Measurements from ENCODE around the gene PFDN1.

Gene PFDN1

DNA sequence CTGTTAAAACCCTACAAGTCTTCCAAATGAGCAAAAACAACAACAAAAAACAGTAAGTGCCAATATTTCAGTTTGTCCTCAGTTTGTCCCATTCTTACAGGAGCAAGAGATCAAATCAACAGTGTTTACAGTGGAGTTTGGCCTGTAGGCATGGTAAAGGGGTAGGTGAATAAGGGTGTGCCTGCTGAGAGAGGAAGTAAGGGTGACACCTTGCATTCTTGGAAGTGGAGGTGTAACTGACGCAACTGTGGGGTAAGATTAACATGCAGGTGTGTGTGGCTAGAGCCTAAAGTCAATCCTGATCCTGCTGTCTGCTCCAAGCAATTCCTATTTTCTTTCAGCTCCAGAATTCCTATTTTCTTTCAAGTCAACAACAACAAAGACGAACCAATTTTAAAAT lies 43.4 kb downstream of the PFDN1 start:
- peak; percentile 94 for DNase-seq (ENCODE audit: low spot score)

DNA sequence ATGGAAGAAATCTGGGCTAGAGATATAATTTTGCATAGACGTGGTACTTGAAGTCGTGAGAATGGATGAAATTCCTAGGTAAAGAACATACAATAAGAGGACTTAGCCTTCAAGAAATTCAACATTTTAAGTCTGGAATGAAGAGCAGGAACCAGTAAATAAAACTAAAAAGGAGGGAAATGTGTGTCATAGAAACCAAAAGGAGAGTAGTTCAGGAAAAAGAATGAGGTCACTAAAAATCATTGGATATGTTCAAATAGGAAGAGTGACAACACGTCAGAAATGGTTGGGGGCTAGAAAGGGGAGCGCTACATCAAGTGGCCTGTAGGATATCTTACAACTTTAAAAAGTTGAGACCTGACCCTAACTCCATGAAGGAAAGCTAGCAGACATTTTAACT lies 44.0 kb downstream of the PFDN1 start:
- no peak for DNase-seq (ENCODE audit: low spot score)

DNA sequence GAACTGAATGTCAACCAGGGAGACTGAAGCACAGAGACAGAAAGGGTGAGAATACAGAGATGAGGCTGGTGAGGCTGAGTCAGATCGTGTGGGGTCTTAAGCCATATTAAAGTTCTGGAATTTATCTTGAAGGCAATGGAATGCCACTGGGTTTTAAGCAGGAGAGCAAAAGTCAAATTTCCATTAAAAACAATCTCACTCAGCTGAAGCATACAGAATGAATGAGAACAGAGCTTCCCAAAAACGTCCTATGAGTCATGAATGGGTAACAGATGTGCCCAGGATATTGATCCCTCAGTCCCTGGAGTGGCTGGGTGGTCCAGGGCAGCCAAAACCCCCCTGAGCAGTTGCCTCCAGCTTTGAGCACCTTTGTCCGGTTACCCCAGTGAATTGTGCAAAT lies 44.9 kb downstream of the PFDN1 start:
- no peak for DNase-seq (ENCODE audit: low spot score)

DNA sequence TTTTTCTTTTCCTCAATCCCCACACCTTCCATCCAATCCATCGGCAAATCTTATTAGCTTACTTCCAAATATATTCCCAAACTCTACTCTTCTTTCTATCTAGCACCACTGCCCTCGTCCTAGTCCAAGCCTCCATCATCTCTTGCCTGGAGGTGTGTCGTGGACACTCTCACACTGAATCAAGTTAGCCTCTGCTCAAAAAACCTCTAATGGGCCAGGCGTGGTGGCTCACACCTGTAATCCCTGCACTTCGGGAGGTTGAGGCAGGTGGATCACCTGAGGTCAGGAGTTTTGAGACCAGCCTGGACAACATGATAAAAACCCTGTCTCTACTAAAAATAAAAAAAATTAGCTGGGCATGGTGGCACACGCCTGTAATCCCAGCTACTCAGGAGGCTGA lies 46.2 kb downstream of the PFDN1 start:
- no peak for DNase-seq (ENCODE audit: low spot score)

DNA sequence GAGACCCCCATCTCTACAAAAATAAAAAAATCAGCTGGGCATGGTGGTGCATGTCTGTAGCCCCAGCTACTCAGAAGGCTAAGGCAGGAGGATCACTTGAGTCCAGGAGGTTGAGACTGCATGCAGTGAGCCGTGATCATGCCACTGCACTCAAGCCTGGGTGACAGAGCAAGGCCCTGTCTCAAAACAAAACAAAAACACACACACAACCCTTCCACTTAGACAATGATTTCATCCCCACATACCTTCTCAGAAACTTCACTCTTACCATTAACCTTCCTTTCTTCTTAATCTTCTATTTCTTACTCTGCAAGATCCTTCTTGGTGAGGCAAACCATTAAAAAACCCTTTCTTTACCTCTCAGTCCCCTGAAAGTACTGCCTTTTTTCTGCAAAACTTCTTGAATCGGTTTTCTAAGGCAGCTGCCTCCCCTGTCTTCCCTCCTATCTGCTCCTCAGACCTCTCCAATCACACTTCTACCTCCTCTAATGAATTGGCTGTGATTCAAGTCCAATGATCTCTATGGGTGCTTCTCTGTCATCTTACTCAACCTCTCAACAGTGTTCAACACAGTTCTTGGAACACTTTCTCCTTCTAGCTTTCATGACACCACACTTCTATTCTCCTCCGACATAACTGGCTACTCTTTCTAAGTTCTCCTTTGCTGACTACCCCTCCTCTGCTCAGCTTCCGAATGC lies 47.3 kb downstream of the PFDN1 start:
- no peak for DNase-seq (ENCODE audit: low spot score)

DNA sequence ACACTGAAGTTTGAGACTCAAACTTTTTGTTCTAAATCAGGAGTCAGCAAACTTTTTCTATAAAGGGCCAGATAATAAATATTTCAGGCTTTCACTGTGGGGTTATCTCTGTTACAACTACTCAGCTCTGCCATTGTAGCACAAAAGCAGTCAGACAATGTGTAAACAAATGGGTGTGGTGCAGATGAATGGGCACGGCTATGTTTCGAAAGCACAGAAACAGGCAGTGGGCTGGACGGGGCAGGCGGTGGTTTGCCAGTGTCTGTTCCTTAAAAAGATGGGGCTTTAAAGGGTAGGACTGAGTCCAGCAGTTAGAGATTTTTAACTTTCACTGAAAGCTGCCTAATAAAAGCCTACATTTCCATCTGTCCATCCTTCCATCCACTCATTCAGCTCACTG lies 48.9 kb downstream of the PFDN1 start:
- peak; percentile 69 for DNase-seq (ENCODE audit: low spot score)

DNA sequence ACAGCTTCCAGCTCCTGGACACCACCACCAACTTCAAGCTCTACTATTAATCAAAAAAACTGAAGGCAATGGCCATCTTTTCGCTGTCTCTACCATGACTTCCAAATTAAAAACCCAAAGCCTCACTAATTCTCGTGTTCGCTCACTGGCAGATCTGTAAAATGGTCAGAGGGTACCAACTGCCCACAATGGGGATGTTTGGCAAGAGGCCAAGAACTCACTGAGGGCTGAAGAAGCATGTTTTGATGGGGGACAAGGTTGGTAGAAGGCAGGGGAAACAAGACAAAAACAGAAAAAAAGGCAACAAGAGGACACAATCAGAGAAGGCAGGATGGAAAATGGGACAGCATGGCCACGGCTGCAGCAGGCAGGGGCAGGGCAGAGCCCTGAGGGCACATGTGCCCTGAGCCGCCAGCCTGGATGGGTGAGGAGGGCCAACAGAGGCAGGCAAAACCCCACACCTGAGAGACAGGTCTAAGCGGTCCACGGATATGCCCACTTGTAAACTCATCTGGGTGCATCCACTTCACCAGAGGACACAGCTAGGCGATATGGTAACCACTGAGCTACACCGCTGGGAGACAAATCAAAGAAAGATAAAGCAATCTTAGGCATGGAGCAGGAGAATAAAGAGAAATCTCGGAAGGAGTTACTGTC lies 50.3 kb downstream of the PFDN1 start:
- DNase-seq (ENCODE audit: low spot score), result no peak

DNA sequence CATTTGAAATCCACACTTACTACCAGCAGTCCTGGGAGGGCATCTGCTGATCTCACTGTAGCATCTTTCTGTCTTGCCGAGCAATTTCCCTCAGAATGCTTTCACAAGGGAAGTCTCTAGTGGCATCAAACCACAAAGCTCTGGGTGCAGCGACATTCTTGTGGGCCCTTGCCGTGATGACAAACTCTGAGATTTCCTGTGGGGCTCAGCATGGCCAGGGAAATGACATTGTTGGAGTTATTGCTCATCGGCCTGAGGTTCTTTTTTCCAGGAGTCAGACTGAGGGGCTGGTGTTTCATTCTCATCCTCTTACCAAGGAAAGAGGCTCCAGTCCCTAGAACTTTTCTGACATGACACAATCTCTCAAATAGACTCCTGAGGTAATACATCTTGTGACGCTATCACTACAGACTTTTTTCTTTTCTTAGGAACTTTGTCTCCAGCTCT lies 51.4 kb downstream of the PFDN1 start:
- DNase-seq (ENCODE audit: low spot score), result peak; percentile 72

DNA sequence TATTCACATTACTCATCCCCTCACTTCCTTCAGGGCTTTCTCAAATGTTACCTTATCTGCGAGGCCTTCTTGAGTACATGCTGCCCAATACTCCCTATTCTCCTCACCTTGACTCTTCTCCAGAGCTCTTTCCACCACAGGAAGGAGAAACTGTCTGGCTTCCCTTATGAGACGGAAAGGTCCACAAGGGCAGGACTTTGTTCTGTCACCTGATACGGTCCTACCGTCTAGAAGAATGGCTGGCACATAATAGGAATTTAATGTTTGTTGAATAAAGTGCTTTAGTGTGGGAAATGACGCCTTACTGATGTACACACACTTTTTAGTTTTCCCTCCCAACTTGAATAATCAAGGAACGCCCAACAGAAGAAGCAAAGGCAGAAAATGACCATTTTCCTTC lies 52.5 kb downstream of the PFDN1 start:
- DNase-seq (ENCODE audit: low spot score), result no peak

DNA sequence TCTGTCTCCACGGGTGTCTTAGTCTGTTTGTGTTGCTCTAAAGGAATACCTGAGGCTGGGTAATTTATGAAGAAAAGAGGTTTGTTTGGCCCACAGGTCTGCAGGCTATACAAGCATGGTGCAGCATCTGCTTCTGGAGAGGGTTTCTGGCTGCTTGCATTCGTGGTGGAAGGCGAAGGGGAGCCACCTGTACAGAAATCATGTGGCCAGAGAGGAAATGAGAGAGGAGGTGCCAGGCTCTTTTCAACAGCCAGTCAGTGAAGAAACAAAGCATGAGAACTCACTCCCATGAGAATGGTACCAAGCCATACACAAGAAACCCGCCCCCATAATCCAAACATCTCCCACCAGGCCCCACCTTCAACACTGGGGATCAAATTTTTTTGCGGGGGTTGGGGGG lies 53.4 kb downstream of the PFDN1 start:
- DNase-seq (ENCODE audit: low spot score), result no peak

DNA sequence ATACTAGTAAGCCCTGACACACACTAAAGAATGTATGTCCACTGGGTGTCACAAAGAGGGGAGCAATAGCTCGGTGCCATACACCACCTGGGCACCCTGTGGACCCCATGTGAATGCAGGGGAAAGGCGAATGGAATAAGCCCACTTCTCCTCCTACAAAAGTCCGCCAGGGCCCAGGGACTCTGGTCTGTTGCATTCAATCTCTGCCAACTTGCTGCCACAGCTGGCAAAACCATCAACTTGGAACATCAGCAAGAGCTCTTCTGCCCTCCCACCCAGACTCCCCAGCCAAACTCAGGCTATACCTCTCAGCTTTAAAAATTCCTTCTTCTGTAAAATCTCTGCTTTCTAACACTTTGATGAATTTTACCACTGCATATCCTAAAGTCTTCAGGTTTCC lies 54.5 kb downstream of the PFDN1 start:
- no peak for DNase-seq (ENCODE audit: low spot score)

DNA sequence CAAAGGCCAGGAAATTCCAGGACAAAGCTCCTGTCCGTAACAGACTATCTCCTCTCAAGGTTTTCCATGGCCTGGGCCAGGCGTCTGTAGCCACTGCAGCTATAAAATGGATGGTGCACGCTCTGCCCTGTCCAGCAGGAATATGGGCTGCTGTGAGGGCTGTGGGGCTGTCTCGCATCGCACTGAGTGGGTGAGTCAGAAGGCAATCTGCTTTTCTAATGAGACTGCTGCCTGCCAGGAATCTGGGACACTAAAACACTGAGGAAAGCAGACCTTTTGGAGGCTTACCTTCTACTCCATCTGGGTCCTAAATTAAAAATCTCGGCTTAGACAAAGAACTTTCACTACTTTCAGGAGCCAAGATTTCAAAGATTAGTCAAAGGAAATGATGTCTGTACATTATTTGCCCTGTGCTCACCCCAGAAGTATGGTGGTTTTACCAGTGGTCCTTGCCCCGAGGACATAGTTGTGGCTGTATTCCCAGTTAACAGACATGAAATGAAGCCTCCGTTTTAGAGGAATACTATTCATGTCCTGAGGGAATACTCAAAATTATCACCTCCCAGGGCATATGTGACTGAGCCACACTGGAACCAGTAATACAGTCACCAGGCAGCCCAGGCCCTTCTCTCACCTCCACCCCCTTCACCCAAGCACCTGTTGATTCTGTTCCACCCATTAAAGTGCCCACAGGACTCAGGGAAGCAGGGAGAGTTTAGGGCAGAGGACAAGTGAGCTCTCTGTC lies 56.4 kb downstream of the PFDN1 start:
- DNase-seq (ENCODE audit: low spot score), result no peak

DNA sequence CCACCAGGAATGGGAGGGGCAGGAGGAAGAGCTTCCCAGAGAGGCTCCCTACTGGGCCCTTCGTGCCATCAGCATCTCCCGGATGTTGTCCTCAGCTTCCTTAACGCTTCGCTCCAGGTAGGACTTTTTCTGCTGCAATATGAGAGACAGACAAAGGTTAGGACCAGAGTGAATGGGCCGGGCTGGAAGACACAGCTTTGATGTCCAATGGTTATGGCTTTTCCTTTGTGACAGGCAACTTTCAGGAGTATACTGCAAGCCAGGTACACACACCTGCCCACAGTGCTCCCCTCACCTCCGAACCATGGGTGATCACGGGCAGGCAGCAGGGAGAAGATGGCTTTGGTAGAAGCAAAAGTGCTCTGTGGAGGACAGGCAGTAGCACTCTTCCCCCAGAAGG lies 57.0 kb downstream of the PFDN1 start:
- no peak for DNase-seq (ENCODE audit: low spot score)

DNA sequence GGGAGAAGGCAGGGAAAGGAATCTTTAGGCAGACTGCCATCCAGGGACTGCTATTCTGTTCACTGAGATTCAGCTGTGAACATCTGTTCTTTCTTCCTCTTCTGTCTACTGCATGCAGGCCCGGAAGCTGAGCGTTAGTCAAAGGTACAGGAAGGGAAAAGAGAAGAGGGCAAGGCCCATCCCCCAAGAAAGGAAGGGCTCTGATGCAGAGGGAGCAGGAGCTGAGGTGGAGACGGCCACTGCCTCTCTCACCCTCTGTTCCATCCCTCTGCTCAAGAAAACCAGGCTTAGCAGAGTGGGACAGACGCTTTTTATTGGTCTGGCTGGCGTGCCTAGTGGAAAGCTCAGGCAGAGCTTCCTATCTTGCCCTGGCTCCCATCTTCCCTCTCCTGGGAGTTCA lies 57.6 kb downstream of the PFDN1 start:
- no peak for DNase-seq (ENCODE audit: low spot score)

DNA sequence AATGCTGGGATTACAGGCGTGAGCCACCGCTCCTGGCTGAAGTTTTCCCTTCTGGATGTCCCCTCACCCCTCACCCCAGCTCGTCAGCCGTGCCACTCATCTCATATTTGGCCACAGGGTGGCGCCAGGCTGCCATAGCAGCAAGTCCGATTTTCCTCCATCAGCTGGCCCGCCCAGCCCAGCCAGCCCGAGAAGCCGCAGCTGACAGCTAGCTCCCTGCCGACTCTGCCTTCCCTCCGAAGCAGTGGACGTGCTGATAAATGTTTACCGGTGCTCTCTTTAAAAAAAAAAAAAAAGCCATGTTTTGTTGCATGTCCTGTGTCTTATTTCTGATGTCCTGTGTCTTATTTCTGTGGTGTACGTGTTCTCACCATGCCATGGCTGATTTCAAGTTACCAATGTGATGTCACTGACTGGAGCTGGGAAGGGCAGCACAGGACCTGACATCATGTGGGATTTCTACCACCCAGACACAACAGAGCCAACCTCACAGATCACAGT lies 58.3 kb downstream of the PFDN1 start:
- DNase-seq (ENCODE audit: low spot score), result peak; percentile 56

DNA sequence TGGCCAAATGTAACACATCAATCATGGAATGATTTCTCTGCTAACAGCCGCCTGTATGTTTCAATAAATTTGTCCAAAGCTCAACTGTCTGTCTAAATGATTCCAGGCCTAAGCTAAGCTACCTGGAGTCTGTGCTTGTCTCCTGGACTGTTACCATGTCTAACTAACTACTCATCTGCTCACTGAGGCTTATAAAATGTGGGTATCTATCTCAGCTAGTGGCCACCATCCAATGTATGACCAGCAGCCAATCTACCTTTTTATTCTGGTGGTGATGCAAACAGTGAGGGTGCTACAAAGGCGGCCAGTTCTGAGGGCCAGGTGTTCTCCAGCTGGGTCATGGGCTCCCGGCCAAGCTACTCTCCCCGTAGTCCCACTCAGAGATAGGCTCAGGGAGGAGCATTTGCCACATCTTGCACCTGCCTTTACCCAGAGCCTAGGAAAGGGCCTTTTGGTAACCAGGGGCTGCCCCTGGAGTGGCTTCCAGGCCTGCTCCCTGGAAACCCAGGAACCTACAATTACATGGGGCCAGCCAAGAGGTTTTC lies 59.1 kb downstream of the PFDN1 start:
- no peak for DNase-seq (ENCODE audit: low spot score)

DNA sequence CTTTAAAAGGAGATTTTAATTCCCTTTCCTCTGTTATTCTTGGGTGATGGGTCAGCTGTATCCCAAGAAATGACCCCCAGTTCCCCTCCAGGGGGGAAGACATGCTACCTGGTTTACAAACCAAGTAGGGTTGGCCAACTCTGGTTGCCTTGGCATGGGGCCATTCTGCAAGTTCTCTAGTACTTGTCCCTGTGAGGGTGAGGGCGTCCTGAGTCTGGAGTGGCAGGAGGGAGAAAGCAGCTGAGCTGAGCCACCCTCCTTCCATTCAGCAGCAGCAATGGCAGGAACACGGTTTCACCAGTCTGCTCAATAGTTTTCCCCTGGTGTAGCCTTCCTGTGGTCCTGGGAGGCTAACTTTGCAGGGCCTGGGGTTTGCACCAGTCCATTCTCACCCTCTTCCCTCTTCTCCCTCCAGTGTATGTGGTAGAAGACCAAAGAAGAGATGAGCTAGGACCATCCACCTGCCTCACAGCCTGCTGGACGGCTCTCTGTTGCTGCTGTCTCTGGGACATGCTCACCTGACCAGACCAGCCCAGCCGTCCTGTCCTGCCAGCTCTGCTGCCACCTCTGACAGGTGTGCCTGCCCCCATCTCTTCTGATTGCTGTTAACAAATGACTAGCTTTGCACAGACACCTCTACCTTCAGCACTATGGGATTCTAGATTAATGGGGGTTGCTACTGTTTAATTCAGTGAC lies 59.9 kb downstream of the PFDN1 start:
- no peak for DNase-seq (ENCODE audit: low spot score)

DNA sequence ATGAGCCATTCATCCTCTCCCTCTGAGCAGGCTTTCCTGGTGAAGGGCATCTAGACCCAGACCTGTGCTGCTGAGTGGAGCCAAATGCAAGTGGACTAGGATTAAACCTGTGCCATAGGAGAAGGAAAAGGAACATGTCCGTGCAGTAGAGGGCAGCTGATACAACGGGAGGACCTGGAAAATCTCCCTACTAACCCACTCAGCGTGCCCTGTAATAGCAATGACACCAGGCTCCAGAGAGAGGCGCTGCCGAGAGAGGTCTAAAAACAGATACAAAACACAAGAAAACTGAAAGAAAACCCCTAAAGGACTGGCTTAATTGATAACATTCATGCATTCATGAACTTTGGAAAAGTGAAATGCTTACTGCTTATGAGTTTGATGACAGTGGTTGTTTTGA lies 60.8 kb downstream of the PFDN1 start:
- no peak for DNase-seq (ENCODE audit: low spot score)

DNA sequence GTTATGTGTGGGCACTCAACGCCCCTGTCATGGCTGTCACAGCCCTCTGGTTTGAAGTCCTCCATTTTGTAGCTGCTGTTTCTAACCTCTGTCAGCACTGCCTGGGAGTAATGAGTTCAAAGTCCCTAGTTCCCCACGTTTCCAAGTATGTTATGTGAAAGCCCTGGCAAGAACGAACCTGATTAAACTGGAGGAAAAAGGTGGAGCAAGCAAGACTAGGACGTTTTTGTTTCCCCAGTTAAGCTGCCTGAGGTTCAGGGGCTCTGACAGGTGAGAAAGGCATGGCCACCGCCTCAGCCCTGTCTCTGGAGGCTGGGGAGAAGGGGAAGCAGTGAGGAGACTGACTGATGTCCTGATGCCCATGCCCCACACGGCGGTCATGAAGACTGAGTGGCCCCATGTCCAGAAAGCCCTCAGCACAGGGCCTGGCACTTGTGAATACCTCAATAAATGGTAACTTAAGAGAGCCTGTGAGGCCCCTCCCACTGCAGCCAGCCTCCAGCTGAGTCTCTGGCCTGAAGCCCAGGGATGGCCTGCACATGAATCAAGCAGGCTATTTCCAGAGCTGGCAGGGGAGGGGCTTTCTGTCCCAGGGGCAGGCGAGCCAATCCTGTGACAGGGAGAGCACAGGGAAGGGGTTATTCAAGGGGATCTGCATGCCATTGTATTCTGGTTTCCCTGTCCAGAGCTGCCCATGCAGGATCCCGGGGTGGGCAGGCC lies 61.8 kb downstream of the PFDN1 start:
- DNase-seq (ENCODE audit: low spot score), result peak; percentile 83

DNA sequence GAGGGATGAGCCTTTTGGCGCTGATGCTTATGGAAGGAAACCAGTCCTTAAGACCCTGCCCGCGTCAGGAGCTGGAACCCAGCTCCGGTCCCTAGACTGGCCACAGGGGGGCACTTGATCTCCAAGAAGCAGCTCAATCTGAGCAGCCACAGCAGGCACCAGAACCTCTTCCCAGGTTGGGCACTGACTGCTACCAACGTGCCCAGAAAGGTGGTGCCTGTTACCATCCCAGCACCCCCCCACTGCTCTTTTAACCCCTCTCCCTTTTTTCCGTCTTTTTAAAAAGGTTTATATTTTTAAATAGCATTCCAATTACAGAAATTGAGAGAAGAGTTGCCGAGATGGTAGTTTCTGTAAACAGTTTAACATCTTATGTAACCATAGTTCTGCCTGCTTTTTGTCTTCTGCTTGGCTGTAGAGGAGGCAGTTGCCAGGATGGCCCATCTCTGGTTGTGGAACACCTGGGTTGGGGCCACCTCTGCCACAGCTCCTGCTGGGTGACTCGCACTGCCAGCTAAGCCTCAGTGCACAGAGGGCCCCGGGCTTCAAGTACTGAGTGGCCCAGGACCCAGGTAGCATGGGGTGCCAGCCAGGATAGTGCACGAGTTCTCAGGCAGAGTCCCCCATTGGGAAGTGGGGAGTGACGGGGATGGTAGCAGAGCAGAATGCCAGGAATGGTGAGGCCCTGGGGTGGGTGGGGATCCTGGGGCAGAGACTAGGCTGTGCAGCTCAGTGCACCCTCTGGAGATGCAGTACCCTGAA lies 62.8 kb downstream of the PFDN1 start:
- DNase-seq (ENCODE audit: low spot score), result peak; percentile 48

DNA sequence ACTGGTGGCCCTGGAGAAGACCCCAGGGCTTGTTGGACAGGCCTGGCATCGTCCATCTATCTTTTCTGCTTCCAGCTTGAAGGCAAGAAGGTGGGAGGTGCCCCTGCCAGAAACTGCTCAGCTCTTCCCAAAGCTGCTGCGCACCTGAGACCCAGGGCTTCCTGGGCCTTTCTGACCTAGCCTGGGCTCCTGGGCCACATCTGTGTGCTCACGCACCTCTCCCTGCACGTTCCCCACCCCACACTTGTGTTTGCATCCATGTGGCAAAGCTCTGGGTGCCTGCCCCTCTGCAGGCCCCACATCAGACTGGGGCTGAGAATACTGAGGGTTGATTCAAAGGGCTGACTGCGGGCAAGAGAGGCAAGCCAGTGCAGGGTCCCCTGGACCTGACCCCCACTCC lies 63.4 kb downstream of the PFDN1 start:
- no peak for DNase-seq (ENCODE audit: low spot score)

Measured in LoVo (cell line).